PC-3 (cell line): Measurements from ENCODE around the gene PCGF1. TPM values are rescaled to one million over a fixed set of nuclear protein-coding genes. Genes with fewer than 3 reads are reported as not detected.

Experiments used
- ATAC-seq: fragments of 200-7000 bp; cut with Tn5 transposase; 2 replicates; pipeline ENCODE4 v1.9.1; 2020; ENCODE audit warnings: mild to moderate bottlenecking, moderate library complexity
- BruUV-seq: library from RNA; stranded (reverse); fragments of 400-500 nt; replicated peaks from 2 replicates; lab custom pipeline; 2021; lab: Mats Ljungman, UMichigan
- CTCF ChIA-PET: fragments of 300-600 bp; sonication (Branson Sonifier 250); formaldehyde crosslinking; loops from one replicate; lab custom pipeline; 2022; ENCODE audit warnings: antibody characterized with exemption; lab: Charles Lee
- POLR2A ChIA-PET: fragments of 300-600 bp; sonication (Branson Sonifier 250); formaldehyde crosslinking; loops from one replicate; lab custom pipeline; 2022; ENCODE audit warnings: antibody characterized with exemption; ENCODE audit not compliant: unreplicated experiment; lab: Charles Lee
- DNase-seq: peaks from one replicate; pipeline ENCODE4 v3.0.0-alpha.2; 2015
- H2AFZ ChIP-seq: fragments of 300-600 bp; sonication (generic); 2 replicates; pipeline ENCODE4 v1.6.0; 2016; ENCODE audit warnings: antibody characterized with exemption, low read length
- H3F3A ChIP-seq: fragments of 300-600 bp; sonication (generic); one replicate; pipeline ENCODE4 v1.6.0; 2017; ENCODE audit warnings: antibody characterized with exemption, low read length, control low read depth, mild to moderate bottlenecking; ENCODE audit not compliant: unreplicated experiment
- H3K27ac ChIP-seq: fragments of 300-600 bp; sonication (generic); 2 replicates; pipeline ENCODE4 v1.5.1; 2016; ENCODE audit warnings: mild to moderate bottlenecking, low read length
- H3K27me3 ChIP-seq: fragments of 300-600 bp; sonication (generic); 2 replicates; pipeline ENCODE4 v1.6.1; 2016; ENCODE audit warnings: low read length, mixed read lengths
- H3K36me3 ChIP-seq: fragments of 300-600 bp; sonication (generic); 2 replicates; pipeline ENCODE4 v1.6.1; 2016; ENCODE audit warnings: low read depth, mixed run types, low read length, mixed read lengths
- H3K4me1 ChIP-seq: fragments of 300-600 bp; sonication (generic); 2 replicates; pipeline ENCODE4 v1.5.1; 2016; ENCODE audit warnings: low read length; ENCODE audit not compliant: insufficient read depth
- H3K4me2 ChIP-seq: fragments of 300-600 bp; sonication (generic); 2 replicates; pipeline ENCODE4 v1.6.0; 2016; ENCODE audit warnings: low read length
- H3K4me3 ChIP-seq: fragments of 300-600 bp; sonication (generic); 2 replicates; pipeline ENCODE4 v1.5.1; 2016; ENCODE audit warnings: mild to moderate bottlenecking, low read length, mixed read lengths
- H3K79me2 ChIP-seq: fragments of 300-600 bp; sonication (generic); 2 replicates; pipeline ENCODE4 v1.6.1; 2017; ENCODE audit warnings: low read length, mixed read lengths
- H3K9ac ChIP-seq: fragments of 300-600 bp; sonication (generic); 2 replicates; pipeline ENCODE4 v1.6.0; 2016; ENCODE audit warnings: mild to moderate bottlenecking, low read length
- H3K9me2 ChIP-seq: fragments of 300-600 bp; sonication (generic); replicated peaks from 2 replicates; pipeline ENCODE4 v1.6.1; 2016; ENCODE audit warnings: mixed run types, low read length, mixed read lengths
- H3K9me3 ChIP-seq: fragments of 300-600 bp; sonication (generic); 2 replicates; pipeline ENCODE4 v1.6.1; 2016; ENCODE audit warnings: low read length, mixed read lengths
- H4K20me1 ChIP-seq: fragments of 300-600 bp; sonication (generic); 2 replicates; pipeline ENCODE4 v1.6.1; 2016; ENCODE audit warnings: low read length, mixed read lengths
- CTCF ChIP-seq: fragments of 300-600 bp; sonication (generic); conservative IDR thresholded peaks from 2 replicates; pipeline ENCODE4 v1.5.1; 2017; ENCODE audit warnings: antibody characterized with exemption, low read depth, mild to moderate bottlenecking, low read length
- EZH2 ChIP-seq: fragments of 300-600 bp; sonication (generic); IDR thresholded peaks from one replicate; pipeline ENCODE4 v1.6.1; 2017; ENCODE audit warnings: antibody characterized with exemption, mild to moderate bottlenecking, low read length; ENCODE audit not compliant: unreplicated experiment
- EZH2phosphoT487 ChIP-seq: fragments of 300-600 bp; sonication (generic); IDR thresholded peaks from 2 replicates; pipeline ENCODE4 v1.6.1; 2018; ENCODE audit warnings: mild to moderate bottlenecking, antibody characterized with exemption, low read length, borderline replicate concordance
- intact Hi-C: fragments of 100-400 bp; cut with micrococcal nuclease; formaldehyde crosslinking; loops from 2 replicates; pipeline ENCODE4 v1.9.0; 2023
- total RNA-seq: library from RNA; depleted of rRNA; stranded (reverse); fragments of >200 nt; gene quantifications from 2 replicates; pipeline ENCODE4 v1.2.3, GENCODE V29; 2014

PCGF1 gene
- total RNA-seq, 1 experiment from 2014 or later = 35.7 TPM

GRCh38 chr2:74498500-74499266 is 8.8 kb downstream of the PCGF1 start:
- Histone ChIP-seq H3K4me3 (peak overlapping the region; percentile 67), H3K79me2 (no peaks in the 10 kb centered on the region), H3K36me3 (peaks cover 7% of the 10 kb centered on the region; the same call in 1 of the 2 replicates), H3K27me3 (no peaks in the 10 kb centered on the region), H3K9me2 (no peaks in the 10 kb centered on the region), H3K9ac (peak overlapping the region; percentile 19; the same call in 1 of the 2 replicates), H3K4me2 (peak overlapping the region; percentile 94), H3K9me3 (no peaks in the 10 kb centered on the region), H4K20me1 (no peaks in the 10 kb centered on the region), H3K4me1 (peaks cover 19% of the 10 kb centered on the region), H3K27ac (no peak overlapping the region), H2AFZ (peak overlapping the region; percentile 87), H3F3A (no peaks in the 10 kb centered on the region)
- ATAC-seq (peak; percentile 69), DNase-seq (peak; percentile 58)
- TF ChIP-seq EZH2phosphoT487 = no peak
- TF ChIP-seq EZH2 = no peak
- TF ChIP-seq CTCF = no peak
- BruUV-seq = TSS peak; percentile 40
- intact Hi-C loops = loop anchor here (1.0 kb wide), 1 partner anchor 15 kb away; the partner anchor contains the start of gene TTC31
- ChIA-PET POLR2A (no interaction called here), CTCF (no interaction called here)

- no peak for DNase-seq
- TF ChIP-seq CTCF (no peak), EZH2 (no peak), EZH2phosphoT487 (no peak)
- peak; percentile 39 for ATAC-seq
- H3K79me2 ChIP-seq = no peaks in the 10 kb centered on the region
- ChIA-PET POLR2A (no interaction called here), CTCF (no interaction called here)
- H3K4me3 ChIP-seq = peak overlapping the region; percentile 67
- no TSS peak for BruUV-seq
- peaks cover 9% of the 10 kb centered on the region; the same call in 1 of the 2 replicates for H3K36me3 ChIP-seq
- no peaks in the 10 kb centered on the region for H4K20me1 ChIP-seq
- no peaks in the 10 kb centered on the region for H3F3A ChIP-seq
- no peak overlapping the region for H3K9ac ChIP-seq
- peaks cover 19% of the 10 kb centered on the region for H3K4me1 ChIP-seq
- H3K27me3 ChIP-seq = no peaks in the 10 kb centered on the region
- H3K4me2 ChIP-seq = peak overlapping the region; percentile 94
- intact Hi-C loops = loop anchor here (1.0 kb wide), 1 partner anchor 15 kb away; the partner anchor contains the start of gene TTC31
- H3K27ac ChIP-seq = no peak overlapping the region
- peak overlapping the region; percentile 87 for H2AFZ ChIP-seq
- H3K9me3 ChIP-seq = no peaks in the 10 kb centered on the region
- H3K9me2 ChIP-seq = no peaks in the 10 kb centered on the region
Measured at GRCh38 chr2:74497777-74498499, 9.6 kb downstream of the PCGF1 start.
